OCI-LY7 (cell line): Measurements from ENCODE around the gene MSANTD1.

Source experiments
- EZH2phosphoT487 ChIP-seq: fragments of 200-600 bp; sonication (generic); IDR thresholded peaks from 2 replicates; pipeline ENCODE4 v1.6.1; 2018; ENCODE audit warnings: low read depth, borderline replicate concordance, mild to moderate bottlenecking, mixed run types, antibody characterized with exemption, low read length, moderate library complexity, mixed read lengths
- TF ChIP-seq, protein P1 (sequence below): fragments of 200-600 bp; sonication (generic); conservative IDR thresholded peaks from 2 replicates; pipeline ENCODE4 v1.5.1; 2014; ENCODE audit warnings: mild to moderate bottlenecking, antibody characterized with exemption, low read length, moderate library complexity, mixed read lengths

- TF ChIP-seq, protein P1, sequence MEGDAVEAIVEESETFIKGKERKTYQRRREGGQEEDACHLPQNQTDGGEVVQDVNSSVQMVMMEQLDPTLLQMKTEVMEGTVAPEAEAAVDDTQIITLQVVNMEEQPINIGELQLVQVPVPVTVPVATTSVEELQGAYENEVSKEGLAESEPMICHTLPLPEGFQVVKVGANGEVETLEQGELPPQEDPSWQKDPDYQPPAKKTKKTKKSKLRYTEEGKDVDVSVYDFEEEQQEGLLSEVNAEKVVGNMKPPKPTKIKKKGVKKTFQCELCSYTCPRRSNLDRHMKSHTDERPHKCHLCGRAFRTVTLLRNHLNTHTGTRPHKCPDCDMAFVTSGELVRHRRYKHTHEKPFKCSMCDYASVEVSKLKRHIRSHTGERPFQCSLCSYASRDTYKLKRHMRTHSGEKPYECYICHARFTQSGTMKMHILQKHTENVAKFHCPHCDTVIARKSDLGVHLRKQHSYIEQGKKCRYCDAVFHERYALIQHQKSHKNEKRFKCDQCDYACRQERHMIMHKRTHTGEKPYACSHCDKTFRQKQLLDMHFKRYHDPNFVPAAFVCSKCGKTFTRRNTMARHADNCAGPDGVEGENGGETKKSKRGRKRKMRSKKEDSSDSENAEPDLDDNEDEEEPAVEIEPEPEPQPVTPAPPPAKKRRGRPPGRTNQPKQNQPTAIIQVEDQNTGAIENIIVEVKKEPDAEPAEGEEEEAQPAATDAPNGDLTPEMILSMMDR, result no peak
- TF ChIP-seq EZH2phosphoT487, result no peak
Measured at GRCh38 chr4:3219761-3220475, 29.0 kb upstream of the MSANTD1 start.
